ENCODE measurements around the gene LRCH2.
A peak's percentile ranks its signal among the peaks of the same experiment; 100 is the strongest.

LRCH2 gene, protein sequence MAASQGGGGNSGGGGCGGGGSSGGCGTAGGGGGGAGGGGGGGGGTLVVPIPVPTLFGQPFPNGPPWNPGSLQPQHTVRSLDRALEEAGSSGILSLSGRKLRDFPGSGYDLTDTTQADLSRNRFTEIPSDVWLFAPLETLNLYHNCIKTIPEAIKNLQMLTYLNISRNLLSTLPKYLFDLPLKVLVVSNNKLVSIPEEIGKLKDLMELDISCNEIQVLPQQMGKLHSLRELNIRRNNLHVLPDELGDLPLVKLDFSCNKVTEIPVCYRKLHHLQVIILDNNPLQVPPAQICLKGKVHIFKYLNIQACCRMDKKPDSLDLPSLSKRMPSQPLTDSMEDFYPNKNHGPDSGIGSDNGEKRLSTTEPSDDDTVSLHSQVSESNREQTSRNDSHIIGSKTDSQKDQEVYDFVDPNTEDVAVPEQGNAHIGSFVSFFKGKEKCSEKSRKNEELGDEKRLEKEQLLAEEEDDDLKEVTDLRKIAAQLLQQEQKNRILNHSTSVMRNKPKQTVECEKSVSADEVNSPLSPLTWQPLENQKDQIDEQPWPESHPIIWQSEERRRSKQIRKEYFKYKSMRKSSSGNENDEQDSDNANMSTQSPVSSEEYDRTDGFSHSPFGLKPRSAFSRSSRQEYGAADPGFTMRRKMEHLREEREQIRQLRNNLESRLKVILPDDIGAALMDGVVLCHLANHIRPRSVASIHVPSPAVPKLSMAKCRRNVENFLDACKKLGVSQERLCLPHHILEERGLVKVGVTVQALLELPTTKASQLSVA

GRCh38 chrX:115233497-115234455 lies at the start of gene LRCH2:
Gene LRCH2 (minus strand): TSS chrX:115234096. CDS start chrX:115234041, 55 bp downstream.
- peak; percentile 4 for DNase-seq (ENCODE audit: low read depth)
- peak within 1 kb of the TSS; percentile 65 for H3K4me3 ChIP-seq (ENCODE audit: low read depth, low read length)

DNA sequence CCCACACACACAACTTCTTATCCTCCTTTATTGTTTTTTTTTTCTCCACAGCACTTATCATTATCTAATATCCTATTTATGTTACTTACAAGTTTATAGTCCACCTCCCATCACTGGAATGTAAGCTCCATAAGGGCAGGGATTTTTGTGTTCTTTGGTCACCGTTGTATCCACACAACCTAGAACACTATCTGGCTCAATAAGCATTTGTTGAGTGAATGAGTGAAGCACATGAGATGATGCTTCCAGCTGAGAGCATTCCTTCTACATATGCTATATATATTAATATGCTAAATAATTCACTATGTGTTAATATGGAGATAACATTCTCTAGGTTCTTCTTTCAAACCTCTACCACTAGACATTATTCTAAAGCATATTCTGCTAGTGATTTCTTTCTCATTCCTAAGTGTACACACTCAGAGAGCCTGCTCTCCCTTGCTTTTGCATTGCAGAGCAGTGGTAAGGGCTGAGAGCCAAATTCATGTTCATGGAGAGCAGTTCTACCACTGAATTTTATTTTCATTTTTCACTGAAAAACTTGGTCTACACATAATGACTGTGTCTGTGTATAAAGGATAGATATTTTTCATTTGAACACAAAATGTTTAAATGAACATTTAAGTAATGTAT lies 35.3 kb upstream of the LRCH2 start:
- H3K4me3 ChIP-seq (ENCODE audit: low read depth, low read length), result no peak overlapping the region
- no peak for DNase-seq (ENCODE audit: low read depth)

DNA sequence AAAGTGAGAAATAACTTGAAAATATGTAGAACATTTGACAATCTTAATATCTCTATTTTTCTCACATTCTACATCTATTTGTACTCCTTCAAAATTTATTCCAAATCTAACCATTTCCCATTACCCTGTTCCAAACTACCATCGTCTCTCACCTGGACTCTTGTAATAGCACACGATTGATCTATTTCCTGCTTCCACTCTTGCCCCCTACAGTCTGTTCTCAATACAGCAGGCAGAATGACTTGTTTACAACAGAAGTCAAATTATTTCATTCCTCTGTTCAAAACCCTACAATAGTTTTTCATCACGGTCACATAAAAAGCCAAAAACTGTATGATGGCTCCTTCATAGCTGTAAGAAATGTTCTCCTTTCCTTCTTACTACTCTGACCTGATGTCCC lies 34.5 kb upstream of the LRCH2 start:
- no peak overlapping the region for H3K4me3 ChIP-seq (ENCODE audit: low read depth, low read length)
- DNase-seq (ENCODE audit: low read depth), result no peak

DNA sequence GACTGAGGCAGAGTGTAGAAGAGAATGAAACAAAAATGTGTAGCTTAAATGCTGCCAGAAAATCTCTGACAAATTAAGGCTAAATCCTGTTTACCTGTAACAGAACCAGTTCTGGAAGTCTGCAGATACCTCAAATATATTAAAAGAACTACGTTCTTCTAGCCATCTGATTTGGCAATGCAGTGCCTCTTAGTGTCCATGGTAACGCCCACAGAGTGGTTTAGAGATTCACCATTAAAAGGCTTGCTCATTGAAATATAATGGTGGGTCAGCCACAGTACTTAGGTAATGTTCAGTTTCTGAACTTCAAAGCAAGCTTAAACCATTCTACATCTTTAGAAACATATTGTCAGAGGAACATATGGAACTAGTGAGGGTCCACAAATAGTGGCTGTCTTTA lies 32.4 kb upstream of the LRCH2 start:
- no peak for DNase-seq (ENCODE audit: low read depth)
- H3K4me3 ChIP-seq (ENCODE audit: low read depth, low read length), result no peak overlapping the region

DNA sequence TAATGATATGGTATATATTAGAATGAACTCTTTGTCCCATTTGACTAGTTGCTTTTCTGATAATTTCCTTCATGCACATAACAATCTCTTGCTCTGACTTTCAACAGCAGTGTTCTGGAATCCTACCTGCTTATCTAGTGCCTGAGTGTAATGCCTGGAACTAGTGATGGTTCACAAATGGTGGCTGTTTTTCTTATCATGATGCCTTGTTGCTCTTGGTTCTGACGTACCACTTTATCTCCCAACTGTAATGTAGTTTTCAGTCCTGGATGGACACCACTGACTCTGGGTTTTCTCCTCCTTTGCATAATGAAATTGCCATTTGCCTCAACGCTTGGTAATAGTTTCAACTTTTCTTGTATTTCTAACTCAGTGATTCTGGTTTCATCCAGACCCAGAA lies 30.1 kb upstream of the LRCH2 start:
- no peak for DNase-seq (ENCODE audit: low read depth)
- H3K4me3 ChIP-seq (ENCODE audit: low read depth, low read length), result no peak overlapping the region

GRCh38 chrX:115261148-115261547 lies 27.3 kb upstream of the LRCH2 start:
- no peak overlapping the region for H3K4me3 ChIP-seq (ENCODE audit: low read depth, low read length)
- no peak for DNase-seq (ENCODE audit: low read depth)

- H3K4me3 ChIP-seq (ENCODE audit: low read depth, low read length), result no peak overlapping the region
- DNase-seq (ENCODE audit: low read depth), result no peak
Measured at GRCh38 chrX:115260330-115260729, 26.4 kb upstream of the LRCH2 start.

DNA sequence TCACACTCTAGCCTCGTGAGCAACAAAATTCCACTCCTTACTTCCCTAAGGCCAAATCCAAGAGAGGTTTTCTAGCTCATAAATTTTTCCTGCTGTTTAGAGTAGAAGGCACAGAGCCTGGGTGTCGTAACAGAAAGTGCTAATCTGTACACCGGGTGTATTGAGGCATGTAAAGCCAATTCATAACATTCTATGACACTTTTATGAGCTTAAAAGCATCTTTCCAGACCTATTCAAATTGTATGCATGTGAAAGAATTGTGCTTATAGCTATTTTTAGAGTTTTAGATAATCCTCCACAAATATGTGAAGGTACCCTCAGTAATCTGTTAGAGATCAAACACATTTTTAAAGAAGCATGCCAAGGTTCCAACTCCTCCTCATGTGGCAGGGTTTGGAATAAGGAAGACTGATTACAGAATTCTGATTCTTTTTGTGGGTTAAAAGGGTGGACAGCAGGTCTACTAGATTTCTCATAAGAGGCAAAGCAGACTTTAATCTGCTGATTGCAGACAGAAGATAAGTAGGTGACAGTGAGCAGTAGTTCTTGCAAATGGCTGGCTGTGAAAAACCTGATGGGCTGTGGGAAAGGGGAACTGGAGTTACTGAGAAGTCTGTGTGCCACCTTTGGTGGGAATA lies 25.5 kb upstream of the LRCH2 start:
- no peak overlapping the region for H3K4me3 ChIP-seq (ENCODE audit: low read depth, low read length)
- no peak for DNase-seq (ENCODE audit: low read depth)

DNA sequence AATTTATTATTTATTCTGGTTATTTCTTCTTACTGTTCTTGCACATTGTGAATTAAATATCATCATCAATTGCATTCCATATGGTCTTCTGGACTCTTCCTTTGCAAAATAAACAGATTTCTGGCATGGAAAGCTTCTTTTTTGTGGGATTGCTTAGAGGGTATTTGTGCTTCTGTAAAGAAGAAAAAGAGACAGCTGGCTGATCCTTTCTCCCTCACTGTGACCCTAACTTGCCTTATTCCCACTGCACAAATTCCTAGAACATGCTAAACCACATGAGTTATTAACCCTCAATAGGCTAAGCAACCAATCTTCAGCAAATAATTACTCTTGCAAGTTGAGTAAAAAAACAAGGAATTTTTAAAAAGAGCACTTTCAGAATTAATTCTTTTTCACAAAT lies 23.8 kb upstream of the LRCH2 start:
- no peak for DNase-seq (ENCODE audit: low read depth)

GRCh38 chrX:115255003-115255402 lies 21.1 kb upstream of the LRCH2 start:
- no peak for DNase-seq (ENCODE audit: low read depth)
- H3K4me3 ChIP-seq (ENCODE audit: low read depth, low read length), result no peak overlapping the region

More for the DNA sequence above, 23.8 kb upstream of the LRCH2 start:
- H3K4me3 ChIP-seq (ENCODE audit: low read depth, low read length), result no peak overlapping the region

DNA sequence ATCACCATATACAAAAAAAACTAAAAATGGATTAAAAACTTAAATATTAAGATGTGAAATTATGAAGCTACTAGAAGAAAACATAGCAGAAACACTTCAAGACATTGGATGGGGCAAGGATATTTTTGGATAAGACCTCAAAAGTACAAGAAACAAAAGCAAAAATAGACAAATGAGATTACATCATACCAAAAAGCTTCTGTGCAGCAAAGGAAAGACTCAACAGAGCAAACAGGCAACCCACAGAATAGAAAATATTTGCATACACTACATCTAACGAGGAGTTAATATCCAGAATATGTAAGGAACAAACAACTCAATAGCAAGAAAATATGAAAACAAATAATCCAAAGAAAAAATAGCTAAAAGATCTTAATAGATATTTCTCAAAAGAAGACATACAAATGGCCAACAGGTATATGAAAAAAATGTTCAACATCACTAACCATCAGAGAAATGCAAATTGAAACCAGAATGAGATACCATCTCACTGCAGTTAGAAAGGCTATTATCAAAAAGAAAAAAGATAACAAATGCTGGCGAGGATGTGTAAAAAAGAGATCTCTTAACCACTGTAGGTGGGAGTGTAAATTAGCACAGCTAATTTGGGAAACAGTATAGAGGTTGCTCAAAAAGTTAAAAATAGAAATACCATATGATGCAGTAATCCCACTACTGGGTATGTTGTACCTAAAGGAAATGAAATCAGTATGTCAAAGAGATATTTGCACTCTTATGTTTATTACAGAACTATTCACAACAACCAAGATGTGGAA lies 17.8 kb upstream of the LRCH2 start:
- H3K4me3 ChIP-seq (ENCODE audit: low read depth, low read length), result no peak overlapping the region

GRCh38 chrX:115237056-115237455 lies 3.2 kb upstream of the LRCH2 start:
- DNase-seq (ENCODE audit: low read depth), result no peak
- no peak overlapping the region for H3K4me3 ChIP-seq (ENCODE audit: low read depth, low read length)

More for the DNA sequence above, 17.8 kb upstream of the LRCH2 start:
- DNase-seq (ENCODE audit: low read depth), result no peak

DNA sequence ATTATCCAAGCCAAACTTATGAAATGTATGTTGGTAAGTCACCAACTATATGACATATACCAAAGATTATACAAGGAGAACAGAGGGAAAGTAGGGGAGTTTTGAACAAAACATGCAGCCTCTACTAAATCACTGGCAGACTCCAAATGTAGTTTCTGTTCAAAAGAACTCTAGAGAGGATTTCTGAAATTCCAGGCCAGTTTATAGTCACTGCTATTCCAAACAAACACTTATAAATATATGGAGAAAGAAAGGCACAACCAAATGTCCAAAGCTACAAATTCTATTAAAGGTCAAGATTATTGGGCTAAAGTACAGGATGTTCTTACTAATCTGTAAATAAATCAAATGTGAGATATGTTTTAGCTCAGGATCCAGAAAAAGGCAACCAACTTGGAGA lies 2.7 kb upstream of the LRCH2 start:
- no peak overlapping the region for H3K4me3 ChIP-seq (ENCODE audit: low read depth, low read length)
- no peak for DNase-seq (ENCODE audit: low read depth)

- no peak for DNase-seq (ENCODE audit: low read depth)
- peak overlapping the region; percentile 65 for H3K4me3 ChIP-seq (ENCODE audit: low read depth, low read length)
Measured at GRCh38 chrX:115234461-115234860, 565 bp upstream of the LRCH2 start.

GRCh38 chrX:115232933-115233496 lies 881 bp downstream of the LRCH2 start:
- DNase-seq (ENCODE audit: low read depth), result no peak
- peak overlapping the region; percentile 65 for H3K4me3 ChIP-seq (ENCODE audit: low read depth, low read length)

DNA sequence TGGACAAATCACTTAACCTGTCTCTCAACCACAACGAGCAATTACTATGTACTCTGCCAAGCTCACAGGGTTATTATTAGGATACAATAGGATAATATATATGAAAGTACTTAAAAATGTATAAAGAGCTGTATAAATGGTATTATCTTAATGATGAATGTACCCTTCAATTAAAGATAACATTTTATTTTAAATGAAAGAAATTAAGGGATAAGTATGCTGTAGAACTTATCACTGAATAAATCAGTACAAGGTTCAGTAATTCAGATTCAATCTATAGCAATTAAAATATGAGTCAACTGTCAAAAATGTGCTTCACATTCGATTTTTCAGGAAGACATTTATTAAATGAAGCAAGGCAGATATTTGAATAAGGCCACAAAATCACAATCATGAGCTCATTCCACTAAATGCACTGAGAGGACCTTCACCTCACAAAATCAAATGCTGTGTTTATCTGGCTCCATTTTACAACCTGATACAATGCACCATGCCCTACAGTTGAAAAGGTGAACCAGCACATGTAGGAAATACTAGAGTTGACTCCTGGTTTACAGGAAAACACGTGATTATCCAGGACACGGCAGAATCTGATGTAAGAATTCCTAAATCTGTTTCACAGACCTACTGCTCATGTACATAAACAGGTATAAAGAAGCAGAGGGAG lies 4.4 kb downstream of the LRCH2 start:
- DNase-seq (ENCODE audit: low read depth), result no peak

GRCh38 chrX:115226929-115227328 lies 7.0 kb downstream of the LRCH2 start:
- H3K4me3 ChIP-seq (ENCODE audit: low read depth, low read length), result no peak overlapping the region
- DNase-seq (ENCODE audit: low read depth), result no peak

More for the DNA sequence above, 4.4 kb downstream of the LRCH2 start:
- H3K4me3 ChIP-seq (ENCODE audit: low read depth, low read length), result no peak overlapping the region

Measured in skeletal muscle cell (primary cell).